ENCODE data around the gene AGBL4.

The AGBL4 gene

DNA sequence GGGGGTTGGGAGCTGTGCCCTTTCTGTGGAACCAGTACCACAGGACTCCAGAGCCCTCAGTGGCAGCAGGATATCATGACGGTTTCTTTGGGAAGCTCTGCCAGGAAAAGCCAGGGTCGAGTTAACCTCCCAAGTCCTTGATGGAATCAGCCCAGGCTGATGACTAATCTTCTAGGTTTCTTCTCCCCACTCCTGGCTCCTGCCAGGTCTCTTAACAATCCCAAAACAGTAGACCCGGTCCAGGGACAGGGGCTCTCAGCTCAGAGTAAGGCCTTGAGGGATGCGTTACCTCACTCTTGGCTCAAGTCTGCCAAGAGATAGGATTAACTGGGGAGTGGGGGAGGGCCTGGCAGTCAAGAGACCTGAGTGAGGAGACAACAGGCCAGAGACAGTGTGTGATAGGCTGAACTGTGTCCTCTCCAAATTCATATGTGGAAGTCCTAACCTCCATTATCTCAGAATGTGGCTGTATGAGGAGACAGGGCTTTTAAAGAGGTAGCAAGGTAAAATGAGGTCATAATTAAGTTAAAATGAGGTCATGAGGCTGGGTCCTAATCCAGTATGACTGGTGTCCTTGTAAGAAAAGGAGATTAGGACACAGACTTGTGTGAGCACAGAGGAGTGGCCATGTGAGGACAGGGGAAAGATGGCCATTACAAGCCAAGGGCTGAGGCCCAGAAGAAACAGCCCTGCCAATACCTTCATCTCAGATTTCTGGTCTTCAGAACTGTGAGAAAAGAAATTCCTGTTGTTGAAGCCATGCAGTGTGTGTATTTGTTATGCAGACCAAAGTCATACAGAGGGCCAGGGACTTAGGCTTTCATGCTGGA lies 1342.1 kb downstream of the AGBL4 start:
- DNase-seq (ENCODE audit: low spot score), result peak; percentile 52

DNA sequence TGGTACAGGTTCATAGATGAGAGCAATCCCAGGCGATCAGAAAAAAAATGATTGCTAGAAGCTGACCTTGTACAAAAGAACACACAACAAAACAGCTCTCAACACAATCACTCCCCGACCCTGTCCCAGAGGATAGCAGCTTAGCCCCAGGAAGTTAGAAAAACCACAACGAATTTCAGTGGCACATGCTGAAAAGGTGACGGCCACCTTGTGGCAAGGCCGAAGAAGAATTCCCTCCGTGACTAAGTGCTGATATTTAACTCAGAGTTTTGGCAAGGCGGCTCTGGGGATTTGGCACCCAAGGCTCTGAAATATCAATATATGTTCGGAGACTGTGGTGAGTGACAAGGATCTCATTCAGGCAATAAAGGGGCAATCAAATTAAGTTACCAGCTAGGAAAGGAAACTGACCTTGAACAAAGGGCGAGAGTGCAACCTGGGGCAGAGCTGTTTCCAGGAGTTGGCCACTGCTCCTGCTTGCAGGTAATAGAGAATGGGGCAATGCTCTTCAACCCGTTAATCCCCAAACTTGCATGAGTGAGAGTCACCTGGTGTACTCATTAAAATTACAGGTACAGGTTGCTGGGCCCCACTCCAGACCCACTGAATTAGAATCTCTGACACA lies 1343.2 kb downstream of the AGBL4 start:
- peak; percentile 57 for DNase-seq (ENCODE audit: low spot score)

DNA sequence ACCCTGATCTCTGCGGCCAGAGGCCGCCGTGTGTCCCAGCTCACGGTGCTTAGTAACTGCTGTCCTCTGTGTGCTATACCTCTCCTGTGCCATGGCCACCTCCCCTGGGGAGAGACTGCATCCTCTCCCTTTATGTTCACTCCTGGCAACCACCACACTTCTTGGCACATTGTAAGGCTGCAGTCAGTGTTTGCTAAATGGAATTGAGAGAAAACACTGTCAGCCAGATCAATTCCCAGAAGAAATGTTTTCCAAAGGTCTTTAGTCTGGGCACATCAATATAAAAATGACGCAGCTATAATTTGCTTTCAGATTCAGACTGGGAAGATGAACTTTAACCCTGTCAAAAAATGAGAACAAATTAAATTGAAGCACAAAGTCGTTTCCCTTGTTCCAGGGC lies 1343.9 kb downstream of the AGBL4 start:
- DNase-seq (ENCODE audit: low spot score), result no peak

DNA sequence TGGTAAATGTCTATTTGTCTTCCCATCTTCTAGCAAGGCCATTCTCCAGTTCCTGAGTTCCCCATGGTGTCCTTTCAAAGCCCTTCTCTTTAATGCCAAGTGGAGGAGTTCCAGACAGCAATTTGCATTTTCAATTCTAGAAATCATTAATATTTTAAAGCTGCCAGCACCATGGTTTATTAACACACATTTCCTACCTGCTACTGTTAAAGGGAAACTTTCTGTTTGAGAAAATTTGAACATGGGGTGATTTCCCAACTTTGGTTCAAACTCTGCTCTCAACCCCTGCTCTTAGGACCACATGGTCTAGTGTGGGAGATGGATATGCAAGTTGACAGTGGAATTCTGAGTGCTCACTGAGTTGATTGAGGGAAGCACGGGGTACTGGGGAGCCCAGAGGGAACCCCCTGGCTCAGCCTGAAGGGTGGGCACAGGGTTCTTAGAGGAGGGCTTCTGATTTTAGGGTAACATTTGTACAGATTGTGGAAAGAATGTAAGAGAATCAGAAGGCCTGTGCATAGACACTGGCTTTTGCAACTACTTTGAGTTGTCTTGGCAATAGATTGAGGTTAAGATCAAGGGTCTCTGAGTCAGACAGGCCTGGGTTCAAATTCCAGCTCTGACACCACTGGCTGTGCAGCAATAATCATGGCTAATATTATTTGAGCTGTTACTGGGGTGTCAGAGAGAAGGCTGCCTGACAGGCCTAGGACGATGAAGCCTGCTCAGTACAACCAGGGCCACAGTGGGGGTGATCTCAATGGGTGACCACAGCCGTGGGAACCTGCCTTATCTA lies 1344.8 kb downstream of the AGBL4 start:
- no peak for DNase-seq (ENCODE audit: low spot score)

DNA sequence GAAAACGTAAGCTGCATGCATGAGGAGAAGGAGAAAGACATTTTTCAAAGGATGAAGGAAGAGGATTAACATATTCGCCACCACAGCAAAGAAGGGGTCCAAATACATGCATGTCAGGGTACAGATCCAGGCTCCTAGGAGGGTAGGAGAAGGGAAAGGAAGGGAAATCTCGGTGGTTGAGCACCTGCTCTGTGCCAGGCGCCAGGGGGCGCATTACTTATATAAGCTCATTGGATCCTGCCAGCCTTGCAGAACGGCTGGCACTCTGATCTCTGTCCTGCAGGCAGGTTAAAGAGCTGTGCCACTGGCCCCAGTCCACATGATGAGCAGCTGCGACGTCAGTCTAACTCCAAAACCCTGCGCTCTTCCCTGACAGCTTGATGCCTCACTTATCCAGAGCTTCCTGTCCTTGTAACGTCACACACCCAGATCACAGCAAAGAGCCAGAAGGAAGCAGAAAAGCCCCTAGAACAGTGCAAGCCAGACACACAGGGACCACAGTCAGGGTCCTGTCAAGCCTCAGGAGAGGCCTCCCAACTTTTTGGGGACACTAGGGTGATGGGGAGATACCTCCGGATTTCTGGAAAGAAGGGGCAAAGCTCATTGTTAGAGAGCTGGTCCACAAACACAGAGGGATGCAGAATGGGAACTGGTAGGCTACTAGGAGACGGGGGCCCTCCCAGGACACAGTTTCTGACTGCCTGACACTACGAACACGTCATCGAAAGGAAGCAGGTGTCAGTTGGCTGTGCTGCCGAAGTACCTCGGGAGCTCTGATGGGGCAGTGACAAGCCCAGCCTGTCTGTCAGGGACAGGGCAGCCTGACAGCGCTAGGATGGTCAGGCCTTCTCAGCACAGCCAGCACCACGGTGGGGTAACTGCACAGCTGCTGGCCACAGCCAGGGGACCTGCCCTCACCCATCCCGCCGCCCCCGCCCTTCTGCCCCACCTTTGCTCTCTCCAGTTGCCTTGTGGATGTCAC lies 1346.2 kb downstream of the AGBL4 start:
- DNase-seq (ENCODE audit: low spot score), result peak; percentile 83

DNA sequence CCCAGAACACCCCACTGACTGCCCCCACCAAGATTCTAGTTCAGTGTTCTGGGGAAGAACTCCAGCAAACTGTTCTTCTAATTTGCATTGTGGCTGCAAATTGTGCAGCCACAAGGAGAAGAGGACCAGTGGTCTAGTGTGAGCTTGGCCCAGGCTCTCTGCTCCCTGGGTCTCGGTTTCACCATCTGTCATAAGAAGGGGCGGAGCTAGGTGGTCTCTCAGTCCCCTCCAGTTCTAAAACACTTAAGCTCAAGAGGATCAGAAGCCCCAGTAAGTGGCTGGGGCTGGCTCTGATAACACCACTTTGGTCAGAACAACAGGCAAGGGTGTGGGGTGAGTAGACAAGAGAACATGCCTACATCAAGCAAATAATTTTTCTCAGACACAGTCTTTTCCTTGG lies 1346.9 kb downstream of the AGBL4 start:
- no peak for DNase-seq (ENCODE audit: low spot score)

DNA sequence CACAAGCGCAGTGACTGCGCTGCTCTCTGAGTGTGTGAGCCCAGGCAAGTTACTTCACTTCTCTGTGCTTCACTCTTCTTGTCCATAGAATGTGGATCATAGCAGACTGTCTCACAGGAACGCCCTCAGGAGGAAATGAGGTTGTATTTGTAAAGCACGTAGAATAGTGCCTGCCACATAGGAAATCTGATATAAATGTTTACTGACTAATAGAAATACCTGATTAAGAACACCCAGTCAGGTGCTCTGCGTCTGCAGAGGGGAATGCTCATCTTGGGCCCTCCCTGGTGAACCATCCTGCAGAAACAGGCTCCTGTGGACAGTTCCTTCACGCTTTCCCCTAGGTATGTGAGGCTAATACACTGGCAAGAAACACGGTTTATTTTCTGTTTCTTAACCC lies 1347.4 kb downstream of the AGBL4 start:
- DNase-seq (ENCODE audit: low spot score), result no peak

DNA sequence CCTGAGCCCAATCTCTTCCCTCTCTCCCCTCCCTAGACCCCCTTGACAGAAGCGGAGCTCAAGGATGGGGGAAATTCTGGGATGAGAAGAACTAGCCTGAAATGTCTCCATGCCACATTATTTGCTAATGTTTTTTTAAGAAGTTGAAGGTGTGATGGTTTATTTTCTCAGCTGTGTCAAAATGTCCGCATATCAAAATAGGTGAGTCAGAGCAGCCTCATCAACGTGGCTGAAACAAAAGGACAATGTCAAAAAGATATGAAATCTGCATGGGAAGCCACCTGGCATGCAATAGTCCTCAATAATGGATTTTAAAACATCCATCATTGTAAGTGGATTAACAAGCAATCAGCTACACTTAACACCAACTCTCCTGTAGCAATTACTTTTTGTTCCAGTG lies 1348.5 kb downstream of the AGBL4 start:
- peak; percentile 34 for DNase-seq (ENCODE audit: low spot score)

DNA sequence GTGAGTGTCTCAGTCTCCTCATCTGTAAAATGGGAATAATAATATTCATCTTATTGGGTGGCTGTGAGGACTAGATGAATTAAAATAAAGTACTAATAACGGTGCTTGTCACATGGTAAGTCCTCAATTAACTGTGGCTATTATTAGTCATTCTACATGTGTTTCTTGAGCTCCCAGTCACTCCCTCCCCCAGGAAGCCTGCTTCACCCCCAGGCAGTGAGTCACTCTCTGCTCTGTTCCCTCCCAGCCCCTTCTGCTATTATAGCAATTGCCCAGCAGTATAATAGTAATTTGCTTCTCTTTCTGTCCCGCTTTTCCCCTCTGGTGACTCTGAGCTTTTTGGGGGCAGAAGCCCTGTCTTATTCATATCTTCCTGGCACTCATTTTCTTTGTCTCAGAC lies 1349.1 kb downstream of the AGBL4 start:
- peak; percentile 78 for DNase-seq (ENCODE audit: low spot score)

DNA sequence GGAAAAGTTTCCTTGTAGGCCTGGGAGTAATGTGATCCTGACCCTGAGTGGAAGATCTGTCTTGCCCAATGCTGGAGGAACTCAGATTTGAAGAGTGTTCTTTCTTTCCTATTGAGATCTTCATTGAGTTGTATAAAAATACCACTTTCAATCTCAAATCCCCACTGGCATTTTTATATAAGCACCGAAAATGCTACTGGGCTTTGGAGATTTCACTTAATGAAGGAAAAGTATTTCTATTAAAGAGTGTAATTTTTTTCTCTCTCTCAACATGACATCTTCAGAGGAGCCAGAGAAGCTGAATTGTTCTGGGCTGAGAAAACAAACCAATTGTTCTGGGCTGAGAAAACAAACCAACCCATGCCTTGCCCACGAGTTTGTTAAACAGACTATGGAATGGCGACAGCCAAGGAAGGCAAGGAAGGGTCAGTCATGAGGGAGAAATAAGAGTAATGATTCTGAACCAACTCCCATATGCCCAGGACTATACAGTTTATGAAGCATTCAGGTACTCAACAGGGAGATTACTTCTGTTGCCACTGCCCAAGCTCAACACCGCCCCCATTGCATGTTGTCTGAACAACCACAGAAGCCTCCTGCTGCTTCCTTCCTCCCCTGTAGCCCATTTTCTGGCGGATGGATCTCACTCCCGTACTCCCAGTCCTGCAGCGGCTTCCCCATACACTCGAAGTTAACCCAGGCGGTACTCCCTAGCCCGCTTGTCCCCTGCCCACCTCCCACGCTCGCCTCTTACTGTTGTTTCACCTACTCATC lies 1350.2 kb downstream of the AGBL4 start:
- no peak for DNase-seq (ENCODE audit: low spot score)

DNA sequence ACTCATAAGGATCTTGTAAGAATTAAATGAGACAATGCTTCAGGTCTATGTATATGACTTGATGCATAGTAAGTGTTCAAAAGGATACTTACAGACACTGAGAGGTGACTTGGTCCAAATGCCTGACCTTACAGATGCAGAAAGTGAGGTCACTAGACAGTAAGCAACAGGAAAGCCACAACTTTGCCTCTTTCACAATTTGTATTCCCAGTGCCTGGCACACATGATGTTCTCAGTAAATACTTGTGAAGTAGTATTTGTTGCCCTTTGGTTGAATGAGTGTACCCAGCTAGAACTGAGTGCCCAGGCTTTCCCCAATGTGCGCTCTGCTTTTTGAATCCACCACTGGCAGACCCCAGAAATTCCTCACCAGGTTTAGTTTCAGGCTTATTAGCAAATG lies 1352.2 kb downstream of the AGBL4 start:
- DNase-seq (ENCODE audit: low spot score), result no peak

DNA sequence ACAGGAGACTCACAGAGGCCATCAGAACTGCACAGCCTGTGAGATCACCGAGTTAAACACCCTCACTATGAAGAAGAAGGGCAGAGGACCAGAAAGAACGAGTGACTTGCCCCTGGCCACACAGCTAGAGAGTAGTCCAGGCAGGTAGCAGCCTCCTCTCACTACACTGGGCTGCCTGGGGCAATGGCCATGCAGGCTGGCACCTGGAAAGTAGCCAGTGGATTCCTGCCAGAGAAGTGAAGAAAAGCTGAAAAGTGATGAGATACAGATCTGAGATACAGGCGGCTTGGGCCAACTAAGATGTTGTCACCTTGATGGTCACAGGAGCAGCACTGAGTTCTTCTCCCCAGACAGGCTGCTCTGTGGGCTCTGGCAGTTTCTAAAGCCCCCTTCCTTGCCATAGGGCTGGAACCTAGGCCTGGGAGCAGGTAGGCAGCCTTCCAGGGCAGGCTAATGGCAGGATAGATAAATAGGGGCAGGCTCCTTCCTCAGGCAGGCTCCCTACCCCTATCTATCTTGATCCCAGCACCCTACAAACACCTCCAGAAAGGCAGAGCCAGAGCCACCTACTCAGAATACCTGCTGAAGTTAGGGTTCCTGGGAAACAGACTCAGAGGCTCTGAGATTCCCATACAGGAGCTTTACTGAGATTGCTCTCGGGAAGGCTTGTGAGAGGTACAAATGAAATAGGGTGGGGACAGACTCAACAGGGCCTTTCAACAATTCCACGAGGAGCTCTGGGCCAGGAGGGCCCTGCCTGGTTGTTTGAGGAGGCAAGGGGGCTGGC lies 1353.3 kb downstream of the AGBL4 start:
- DNase-seq (ENCODE audit: low spot score), result no peak

DNA sequence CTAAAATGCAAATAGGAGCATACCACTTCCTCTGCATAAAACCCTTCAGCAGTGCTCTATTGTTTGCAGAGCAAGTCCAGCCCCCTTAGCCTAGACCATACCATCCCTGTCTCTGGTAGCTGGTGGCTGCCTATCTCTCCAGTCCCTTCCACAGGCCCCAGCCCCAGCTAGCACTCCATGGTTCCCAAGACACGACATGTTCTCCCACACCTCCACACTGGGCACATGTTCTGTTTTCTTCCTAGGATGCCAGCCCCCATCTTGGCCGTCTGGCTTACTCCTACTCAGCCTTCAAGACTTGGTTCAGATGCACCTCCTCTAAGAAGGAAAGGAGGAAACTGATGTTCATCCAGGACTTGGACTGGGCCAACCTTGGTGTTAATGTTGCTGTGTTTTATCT lies 1355.4 kb downstream of the AGBL4 start:
- DNase-seq (ENCODE audit: low spot score), result no peak

DNA sequence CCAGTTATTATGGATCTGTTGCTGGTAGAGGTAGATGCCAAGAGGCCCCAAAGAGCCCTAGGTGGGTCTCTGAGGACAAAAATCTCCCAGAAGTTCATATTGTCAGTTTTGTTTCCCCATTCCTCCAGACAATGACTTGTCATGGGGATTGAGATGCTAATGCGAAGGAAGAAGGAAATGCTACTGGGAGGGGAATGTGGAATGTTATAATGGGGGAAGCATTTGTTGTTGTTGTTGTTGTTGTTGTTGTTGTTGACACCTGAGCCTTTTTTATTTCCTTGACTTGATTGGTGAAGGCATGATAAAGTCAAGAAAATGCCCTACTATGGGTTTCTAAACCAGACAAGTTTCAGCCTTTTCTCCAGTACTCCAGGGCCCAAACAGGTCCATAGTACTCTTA lies 1356.0 kb downstream of the AGBL4 start:
- no peak for DNase-seq (ENCODE audit: low spot score)

DNA sequence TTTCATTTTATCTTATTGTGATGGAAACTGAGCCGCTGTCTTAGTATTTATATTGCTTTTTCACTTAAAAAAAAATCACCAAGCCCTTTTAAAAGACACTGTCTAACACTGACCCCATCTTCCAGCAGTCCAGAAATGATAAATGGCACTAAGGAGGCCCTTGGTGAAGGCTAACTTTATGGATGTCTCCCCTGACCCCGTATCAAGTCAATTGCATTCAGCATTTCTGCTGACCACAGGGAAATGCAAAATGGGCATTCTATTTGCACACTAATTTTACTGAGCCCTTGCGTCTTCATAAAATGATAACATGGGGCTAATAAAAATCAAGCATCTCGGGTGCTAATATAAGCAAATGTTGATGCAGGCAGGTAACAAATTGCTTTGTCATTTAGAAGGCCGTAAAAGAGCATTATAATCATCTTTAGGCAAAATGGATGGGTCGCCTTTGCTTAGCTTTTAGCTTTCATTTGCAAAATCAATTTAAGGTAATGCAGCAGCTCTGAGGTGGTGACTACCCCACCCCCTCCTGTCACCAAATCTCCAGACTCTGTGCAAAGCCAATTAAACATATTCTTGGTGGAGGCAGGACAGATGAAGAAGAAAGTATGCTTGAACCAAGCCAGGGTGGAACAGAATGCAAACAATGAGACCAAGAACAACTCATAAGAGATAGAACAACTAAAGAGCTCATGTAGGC lies 1357.9 kb downstream of the AGBL4 start:
- DNase-seq (ENCODE audit: low spot score), result no peak

DNA sequence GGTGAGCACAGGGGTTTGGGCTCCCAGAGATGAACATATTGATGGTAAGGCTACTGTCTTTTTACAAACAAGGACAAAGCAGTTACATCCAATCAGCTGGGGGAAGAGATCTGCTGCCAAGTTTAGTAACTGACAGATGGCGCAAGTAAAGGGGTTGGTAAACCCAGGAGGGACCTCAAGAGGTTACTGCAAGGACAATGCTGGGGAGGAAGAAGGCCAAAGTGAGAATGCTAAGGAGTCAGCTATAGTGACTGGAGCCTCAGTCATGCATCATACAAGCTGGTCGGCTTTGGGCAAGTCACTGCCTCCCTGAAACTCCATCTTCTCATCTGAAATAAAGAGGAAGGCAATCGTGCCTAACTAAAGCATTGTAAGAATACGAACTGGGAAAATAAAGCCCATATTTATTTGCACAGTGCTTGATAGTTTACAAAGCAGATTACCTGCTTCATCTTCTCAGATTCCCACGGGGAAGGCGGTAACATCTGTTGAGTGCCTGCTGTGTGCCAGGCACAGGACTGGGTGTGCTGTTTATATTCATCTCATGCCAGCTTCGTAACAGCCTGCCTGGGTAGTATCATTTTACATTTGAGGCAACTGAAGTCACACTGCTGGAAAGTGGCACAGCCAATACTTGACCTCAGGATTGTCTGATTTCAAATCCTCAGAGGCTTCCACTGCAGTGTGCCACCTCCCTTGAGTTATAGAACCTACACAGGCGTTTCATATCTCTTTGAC lies 1361.9 kb downstream of the AGBL4 start:
- no peak for DNase-seq (ENCODE audit: low spot score)

DNA sequence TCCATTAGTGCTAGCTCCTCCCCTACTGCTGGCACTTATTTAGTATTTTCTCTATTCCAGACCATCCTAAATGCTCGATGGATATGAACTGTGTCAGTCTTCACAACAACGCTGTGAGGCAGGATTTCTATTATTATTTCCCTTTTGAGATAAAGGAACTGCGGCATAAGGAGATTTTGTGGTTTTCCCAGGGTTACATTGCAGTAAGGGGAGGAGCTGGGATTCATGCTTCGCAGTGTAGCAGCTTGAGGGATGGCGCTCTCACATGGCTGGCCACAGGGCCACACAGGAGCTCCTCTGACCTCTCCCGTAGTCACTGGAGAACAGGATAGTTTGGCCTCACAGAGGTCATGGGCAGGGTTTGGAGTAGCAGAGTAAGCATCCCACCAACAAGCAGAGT lies 1364.0 kb downstream of the AGBL4 start:
- no peak for DNase-seq (ENCODE audit: low spot score)

DNA sequence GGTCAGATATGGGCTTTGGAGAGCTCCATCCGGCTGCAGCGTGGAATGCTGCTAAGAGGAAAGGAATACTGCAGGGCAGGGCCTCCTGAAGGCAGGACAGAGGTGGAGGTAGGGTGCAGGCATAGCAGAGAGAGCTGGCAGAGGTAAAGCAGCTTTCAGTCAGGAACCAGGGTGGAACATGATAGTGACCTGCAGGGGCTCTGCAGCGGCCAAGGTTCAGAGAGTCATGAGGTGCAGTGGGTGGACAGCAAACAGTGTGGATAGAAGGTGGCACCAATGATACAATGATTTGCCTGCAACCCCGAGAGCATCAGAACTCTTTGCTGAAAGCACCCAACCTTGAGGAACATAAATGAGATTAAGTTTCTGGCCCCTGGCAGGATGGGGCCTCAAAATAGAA lies 1366.3 kb downstream of the AGBL4 start:
- DNase-seq (ENCODE audit: low spot score), result no peak
